Stimulated activated CD8-positive, alpha-beta memory T cell treated with anti-CD3 and anti-CD28 coated beads, Interleukin-7, amount 100 ng/mL, for 48 hours (primary cell): ENCODE results near the gene TRAPPC3L.
"Not testable (repeated sequence)": the region's sequence is repeated elsewhere in the genome, so short reads cannot be mapped to it uniquely, and the experiment has no call there.

Source experiments
- DNase-seq, 2 donors: peaks; one replicate each; pipeline ENCODE4 v3.0.0-alpha.2; 2020; ENCODE audit warnings: low read depth in 1 of 2; ENCODE audit errors: extremely low read depth in 1 of 2

Gene TRAPPC3L

GRCh38 chr6:116515141-116515540 lies 30.3 kb downstream of the TRAPPC3L start:
- no peak for DNase-seq

- no peak for DNase-seq
Observed at GRCh38 chr6:116514111-116514510, 31.4 kb downstream of the TRAPPC3L start.

GRCh38 chr6:116513224-116513875 lies 32.1 kb downstream of the TRAPPC3L start:
- DNase-seq = no peak

GRCh38 chr6:116512734-116513133 lies 32.8 kb downstream of the TRAPPC3L start:
- no peak for DNase-seq

GRCh38 chr6:116512111-116512559 lies 33.3 kb downstream of the TRAPPC3L start:
- no peak for DNase-seq

GRCh38 chr6:116511424-116512110 lies 33.9 kb downstream of the TRAPPC3L start, which contains the start of gene CALHM5:
Gene CALHM5 (plus strand): TSS chr6:116511639. CDS start chr6:116511697, 58 bp downstream.
- no peak for DNase-seq

- no peak for DNase-seq
Observed at GRCh38 chr6:116508527-116508926, 37.0 kb downstream of the TRAPPC3L start.

- no peak for DNase-seq
Observed at GRCh38 chr6:116507324-116507723, 38.2 kb downstream of the TRAPPC3L start.

GRCh38 chr6:116500969-116501433 lies 44.5 kb downstream of the TRAPPC3L start:
- no peak for DNase-seq

- DNase-seq = no peak
Observed at GRCh38 chr6:116497113-116497676, 48.3 kb downstream of the TRAPPC3L start.

- not testable (repeated sequence) for DNase-seq
Observed at GRCh38 chr6:116495161-116495560, 50.3 kb downstream of the TRAPPC3L start.

GRCh38 chr6:116492331-116493067 lies 53.0 kb downstream of the TRAPPC3L start:
- no peak for DNase-seq

GRCh38 chr6:116491610-116492330 lies 53.7 kb downstream of the TRAPPC3L start:
- DNase-seq = no peak

- no peak for DNase-seq
Observed at GRCh38 chr6:116485559-116486184, 59.8 kb downstream of the TRAPPC3L start.

- no peak for DNase-seq
Observed at GRCh38 chr6:116483616-116484015, 61.9 kb downstream of the TRAPPC3L start.

- no peak for DNase-seq
Observed at GRCh38 chr6:116482780-116483179, 62.7 kb downstream of the TRAPPC3L start.

GRCh38 chr6:116476002-116476678 lies 69.3 kb downstream of the TRAPPC3L start:
- DNase-seq = no peak

- no peak for DNase-seq
Observed at GRCh38 chr6:116475141-116475540, 70.3 kb downstream of the TRAPPC3L start.

- DNase-seq = no peak
Observed at GRCh38 chr6:116472706-116473105, 72.8 kb downstream of the TRAPPC3L start.
